Transverse colon (tissue), 4 donors: ENCODE results near the gene DEAF1. TPM values are rescaled to one million over a fixed set of nuclear protein-coding genes. Genes with fewer than 3 reads are reported as not detected.

Experiments used
- DNase-seq: peaks from one replicate; pipeline ENCODE4 v3.0.0-alpha.2; 2019
- H3K27ac ChIP-seq, 4 donors: fragments of 200-600 bp; sonication (generic); 2 replicates each; pipeline ENCODE4 v1.5.1; 2016 to 2018; ENCODE audit warnings: inconsistent platforms in 4 of 4
- H3K27me3 ChIP-seq: fragments of 200-600 bp; sonication (generic); 2 replicates; pipeline ENCODE4 v1.5.1; 2017; ENCODE audit warnings: inconsistent platforms
- H3K36me3 ChIP-seq, 4 donors: fragments of 200-600 bp; sonication (generic); 2 replicates each; pipeline ENCODE4 v1.5.1; 2017 to 2019; ENCODE audit warnings: inconsistent platforms in 4 of 4
- H3K4me1 ChIP-seq, 4 donors: fragments of 200-600 bp; sonication (generic); 2 replicates each; pipeline ENCODE4 v1.5.1; 2017 to 2020; ENCODE audit warnings: inconsistent platforms in 4 of 4
- H3K4me3 ChIP-seq, 4 donors: fragments of 200-600 bp; sonication (generic); 1 replicate in 1 of 4; 2 replicates in 3 of 4; pipeline versions ENCODE4 v1.5.1 to v1.6.1; 2017 to 2019; ENCODE audit warnings: inconsistent platforms in 4 of 4
- H3K9me3 ChIP-seq, 2 donors: fragments of 200-600 bp; sonication (generic); 2 replicates each; pipeline ENCODE4 v1.5.1; 2017 to 2019; ENCODE audit warnings: inconsistent platforms in 2 of 2
- EP300 ChIP-seq: sonication (generic); formaldehyde crosslinking; IDR thresholded peaks from one replicate; pipeline ENCODE4 v1.6.1; 2017; ENCODE audit warnings: antibody characterized with exemption, low read depth
- POLR2A ChIP-seq: fragments of 450-650 bp; IDR thresholded peaks from one replicate; pipeline ENCODE4 v1.6.1; 2016; ENCODE audit warnings: antibody characterized with exemption, mild to moderate bottlenecking, moderate library complexity
- POLR2AphosphoS5 ChIP-seq, 3 donors: sonication (generic); formaldehyde crosslinking; IDR thresholded peaks; one replicate each; pipeline ENCODE4 v1.6.1; 2016; ENCODE audit warnings: antibody characterized with exemption in 3 of 3
- WGBS, 2 donors: methylation state at CpG; one replicate each; pipeline ENCODE4 v1.1.5; 2018; ENCODE audit warnings: low coverage in 1 of 2; 5-methylcytosine and 5-hydroxymethylcytosine counted together
- in situ Hi-C, 4 donors: fragments of 200-750 bp; cut with MboI; loops; one replicate each; pipeline versions ENCODE4 v1.15.0 to v1.15.1; 2017; ENCODE audit warnings: low sequenced_read_pairs in 3 of 4, low pct_ligation_motif_present in 1 of 4, low pct_unique_long_range_greater_than_20kb in 1 of 4
- intact Hi-C: fragments of 100-400 bp; cut with DNase I; formaldehyde crosslinking; loops from one replicate; pipeline ENCODE4 v1.15.1; 2023; ENCODE audit warnings: low total_unique reads
- total RNA-seq, 4 donors: library from RNA; depleted of rRNA; stranded (reverse); fragments of >200 nt; gene quantifications; one replicate each; pipeline ENCODE4 v1.1.0, GENCODE V29; 2016
- TF ChIP-seq, protein P1 (sequence below), 5 experiments: fragments of 200-600 bp in 3 of 5; fragments of 450-650 bp in 2 of 5; sonication (generic) in 3 of 5; IDR thresholded peaks; 1 replicate in 2 of 5; 2 replicates in 3 of 5; pipeline ENCODE4 v1.5.1; 2016 to 2017; ENCODE audit warnings: antibody characterized with exemption in 5 of 5, inconsistent platforms in 3 of 5, mild to moderate bottlenecking in 2 of 5, moderate library complexity in 1 of 5

The DEAF1 gene
- total RNA-seq, 4 donors from 2014 or later: 24.4 to 84.5 (median 34.0) TPM

DNA sequence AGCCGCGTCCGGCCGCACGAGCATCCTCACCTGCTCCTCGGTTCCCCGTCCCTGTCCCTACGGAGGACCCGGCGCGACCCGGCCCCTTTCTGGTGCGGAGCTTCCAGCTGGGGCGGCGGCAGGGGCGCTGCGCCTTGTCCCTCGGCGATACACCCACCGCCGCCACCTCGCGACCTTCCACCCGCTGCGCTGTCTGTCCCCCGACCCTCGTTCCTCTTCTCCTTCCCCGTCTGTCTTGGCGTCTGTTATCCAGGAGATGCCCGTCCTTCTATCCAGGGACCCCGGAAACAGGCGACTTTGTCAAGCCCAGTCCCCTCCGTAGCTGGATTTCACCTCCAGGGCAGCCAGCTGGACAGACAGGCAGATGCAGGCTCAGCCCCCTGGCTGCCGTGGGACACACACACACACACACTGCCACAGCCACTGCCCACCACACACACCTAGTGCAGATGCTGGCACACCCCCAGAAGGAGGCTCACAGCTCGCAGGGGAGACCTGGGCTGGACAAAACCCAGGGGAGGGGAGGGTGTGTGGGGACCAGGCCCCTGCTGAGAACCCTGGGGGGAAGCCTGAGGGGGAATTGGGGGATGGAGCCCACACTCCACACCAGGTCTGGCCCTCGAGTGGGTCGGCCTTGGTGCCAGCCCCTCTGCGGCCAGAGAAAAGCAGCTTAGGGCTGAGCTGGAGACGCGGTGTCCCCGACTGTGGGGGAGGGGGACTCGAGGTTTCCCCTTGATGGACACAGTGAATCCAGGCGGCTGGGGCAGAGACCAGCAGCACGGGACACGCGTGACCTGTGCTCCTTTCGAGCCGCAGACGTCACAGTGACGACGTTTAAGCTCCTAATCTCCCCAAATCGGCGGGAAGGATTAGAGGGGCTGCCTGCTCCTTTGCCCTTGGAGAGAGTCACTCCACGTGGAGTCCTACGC lies 57.2 kb downstream of the DEAF1 start:
- no peak for TF ChIP-seq POLR2AphosphoS5 (IDR thresholded peaks at IDR 0.05)
- TF ChIP-seq, protein P1, sequence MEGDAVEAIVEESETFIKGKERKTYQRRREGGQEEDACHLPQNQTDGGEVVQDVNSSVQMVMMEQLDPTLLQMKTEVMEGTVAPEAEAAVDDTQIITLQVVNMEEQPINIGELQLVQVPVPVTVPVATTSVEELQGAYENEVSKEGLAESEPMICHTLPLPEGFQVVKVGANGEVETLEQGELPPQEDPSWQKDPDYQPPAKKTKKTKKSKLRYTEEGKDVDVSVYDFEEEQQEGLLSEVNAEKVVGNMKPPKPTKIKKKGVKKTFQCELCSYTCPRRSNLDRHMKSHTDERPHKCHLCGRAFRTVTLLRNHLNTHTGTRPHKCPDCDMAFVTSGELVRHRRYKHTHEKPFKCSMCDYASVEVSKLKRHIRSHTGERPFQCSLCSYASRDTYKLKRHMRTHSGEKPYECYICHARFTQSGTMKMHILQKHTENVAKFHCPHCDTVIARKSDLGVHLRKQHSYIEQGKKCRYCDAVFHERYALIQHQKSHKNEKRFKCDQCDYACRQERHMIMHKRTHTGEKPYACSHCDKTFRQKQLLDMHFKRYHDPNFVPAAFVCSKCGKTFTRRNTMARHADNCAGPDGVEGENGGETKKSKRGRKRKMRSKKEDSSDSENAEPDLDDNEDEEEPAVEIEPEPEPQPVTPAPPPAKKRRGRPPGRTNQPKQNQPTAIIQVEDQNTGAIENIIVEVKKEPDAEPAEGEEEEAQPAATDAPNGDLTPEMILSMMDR (IDR thresholded peaks at IDR 0.05): no peak
- TF ChIP-seq POLR2A: no peak
- no peak for TF ChIP-seq EP300
- Histone ChIP-seq H3K36me3 (no peaks in the 10 kb centered on the region), H3K27me3 (peaks cover 46% of the 10 kb centered on the region), H3K4me1 (peaks cover 5 to 21% (median 11%) of the 10 kb centered on the region in 4 donors), H3K27ac (no peak overlapping the region), H3K4me3 (peak overlapping the region in 2 of 4 donors; percentile 18 to 26), H3K9me3 (no peaks in the 10 kb centered on the region)
- WGBS, 2 donors: 52 to 59% methylated on average over 14 to 54 of the region's 55 CpGs
- intact Hi-C loops: no loop called here
- no peak for DNase-seq
- in situ Hi-C loops: no loop called here

DNA sequence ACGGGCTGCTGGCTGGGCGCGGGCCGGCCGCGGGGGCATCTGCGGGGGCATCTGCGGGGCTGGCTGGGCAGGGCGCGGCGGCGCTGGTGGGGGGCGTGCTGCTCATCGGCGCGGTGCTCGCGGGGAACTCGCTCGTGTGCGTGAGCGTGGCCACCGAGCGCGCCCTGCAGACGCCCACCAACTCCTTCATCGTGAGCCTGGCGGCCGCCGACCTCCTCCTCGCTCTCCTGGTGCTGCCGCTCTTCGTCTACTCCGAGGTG lies 57.8 kb downstream of the DEAF1 start:
- no peak for DNase-seq
- Histone ChIP-seq H3K27ac (no peak overlapping the region), H3K4me1 (peaks cover 5 to 21% (median 11%) of the 10 kb centered on the region in 4 donors), H3K9me3 (no peaks in the 10 kb centered on the region), H3K4me3 (peak overlapping the region in 3 of 4 donors; percentile 2 to 26 (median 18)), H3K36me3 (no peaks in the 10 kb centered on the region), H3K27me3 (peaks cover 46% of the 10 kb centered on the region)
- TF ChIP-seq POLR2A (no peak), EP300 (no peak), POLR2AphosphoS5 (IDR thresholded peaks at IDR 0.05) (no peak)
- TF ChIP-seq, protein P1 (IDR thresholded peaks at IDR 0.05): no peak
- WGBS, 2 donors: 6% methylated on average over 8 of the region's 34 CpGs; no CpG with 5 or more reads in 1 of the 2 donors
- intact Hi-C loops: no loop called here
- in situ Hi-C loops: no loop called here

DNA sequence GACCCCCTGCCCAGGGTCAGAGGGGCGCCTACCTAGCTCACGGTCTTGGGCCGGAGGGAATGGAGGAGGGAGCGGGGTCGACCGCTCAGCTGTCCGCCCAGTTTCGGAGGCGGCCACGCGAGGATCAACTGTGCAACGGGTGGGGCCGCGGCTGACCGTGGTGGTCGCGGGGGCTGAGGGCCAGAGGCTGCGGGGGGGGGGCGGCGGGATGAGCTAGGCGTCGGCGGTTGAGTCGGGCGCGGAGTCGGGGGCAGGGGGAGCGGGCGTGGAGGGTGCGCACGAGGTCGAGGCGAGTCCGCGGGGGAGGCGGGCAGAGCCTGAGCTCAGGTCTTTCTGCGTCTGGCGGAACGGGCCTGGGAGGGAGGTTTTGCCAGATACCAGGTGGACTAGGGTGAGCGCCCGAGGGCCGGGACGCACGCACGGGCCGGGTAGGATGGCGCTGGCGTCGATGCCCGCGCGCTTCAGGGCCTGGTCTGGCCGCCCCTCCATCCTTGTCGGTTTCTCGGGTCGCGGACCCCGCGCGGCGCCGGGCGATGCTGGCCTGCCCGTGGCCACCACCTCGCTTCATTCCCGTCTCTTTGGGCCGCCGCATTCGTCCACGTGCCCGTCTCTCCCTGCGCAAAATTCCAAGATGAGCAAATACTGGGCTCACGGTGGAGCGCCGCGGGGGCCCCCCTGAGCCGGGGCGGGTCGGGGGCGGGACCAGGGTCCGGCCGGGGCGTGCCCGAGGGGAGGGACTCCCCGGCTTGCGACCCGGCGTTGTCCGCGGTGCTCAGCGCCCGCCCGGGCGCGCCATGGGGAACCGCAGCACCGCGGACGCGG lies 58.3 kb downstream of the DEAF1 start, which contains the start of gene DRD4:
Gene DRD4 (plus strand): TSS at position 759 of the 822 bp plus-strand sequence. CDS start 36 bp downstream, at position 795.
- in situ Hi-C loops: no loop called here
- no peak for DNase-seq
- 36% methylated on average over 70 of the region's 100 CpGs; no CpG with 5 or more reads in 1 of the 2 donors for WGBS, 2 donors
- H3K36me3 ChIP-seq: no peaks in the 10 kb centered on the region
- peaks cover 46% of the 10 kb centered on the region for H3K27me3 ChIP-seq
- peak within 1 kb of the TSS in 3 of 4 donors; percentile 2 to 26 (median 18) for H3K4me3 ChIP-seq
- intact Hi-C loops: no loop called here
- peaks cover 5 to 21% (median 11%) of the 10 kb centered on the region in 4 donors for H3K4me1 ChIP-seq
- TF ChIP-seq, protein P1 (IDR thresholded peaks at IDR 0.05): no peak
- TF ChIP-seq EP300: no peak
- no peak for TF ChIP-seq POLR2A
- TF ChIP-seq POLR2AphosphoS5 (IDR thresholded peaks at IDR 0.05): no peak
- no peak within 1 kb of the TSS for H3K27ac ChIP-seq
- H3K9me3 ChIP-seq: no peaks in the 10 kb centered on the region

DNA sequence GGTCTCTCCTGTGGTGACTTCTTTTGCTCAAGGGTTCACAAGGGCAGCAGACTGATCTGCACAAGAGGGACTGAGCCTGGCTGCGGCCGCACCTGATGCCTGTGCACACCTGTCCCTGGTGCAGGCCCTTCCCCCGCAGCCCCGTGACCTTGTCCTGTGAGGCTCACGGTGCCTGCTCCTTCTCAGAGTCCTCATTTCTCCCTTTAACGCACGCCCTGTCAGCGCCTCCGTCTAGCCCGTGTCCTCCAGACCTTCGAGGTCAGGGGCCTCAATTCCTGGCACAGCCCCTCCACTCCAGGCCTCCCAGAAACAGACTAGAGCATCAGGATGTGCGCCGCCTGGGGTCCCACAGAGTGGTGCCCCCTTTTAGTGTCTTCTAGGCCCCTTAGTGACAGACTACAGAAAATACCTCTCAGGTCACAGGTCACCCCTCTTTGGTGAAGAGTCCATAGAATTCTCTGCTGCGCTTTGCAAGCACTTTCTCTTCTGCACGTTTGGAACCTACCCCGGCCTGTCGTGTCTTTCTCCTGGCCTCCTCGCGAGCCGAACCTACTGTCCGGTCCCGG lies 59.0 kb downstream of the DEAF1 start:
- WGBS, 2 donors: 80% methylated on average over 21 of the region's 22 CpGs; no CpG with 5 or more reads in 1 of the 2 donors

More for the DNA sequence above, 59.0 kb downstream of the DEAF1 start:
- peaks cover 46% of the 10 kb centered on the region for H3K27me3 ChIP-seq
- H3K4me1 ChIP-seq: peaks cover 5 to 21% (median 11%) of the 10 kb centered on the region in 4 donors
- in situ Hi-C loops (no loop called here), intact Hi-C loops (no loop called here)
- H3K36me3 ChIP-seq: no peaks in the 10 kb centered on the region
- no peak for DNase-seq
- no peak overlapping the region for H3K4me3 ChIP-seq
- no peaks in the 10 kb centered on the region for H3K9me3 ChIP-seq
- H3K27ac ChIP-seq: no peak overlapping the region
- TF ChIP-seq, protein P1 (IDR thresholded peaks at IDR 0.05): no peak
- TF ChIP-seq POLR2A (no peak), EP300 (no peak), POLR2AphosphoS5 (IDR thresholded peaks at IDR 0.05) (no peak)
